Measurements from ENCODE around the gene ALB.

DNA sequence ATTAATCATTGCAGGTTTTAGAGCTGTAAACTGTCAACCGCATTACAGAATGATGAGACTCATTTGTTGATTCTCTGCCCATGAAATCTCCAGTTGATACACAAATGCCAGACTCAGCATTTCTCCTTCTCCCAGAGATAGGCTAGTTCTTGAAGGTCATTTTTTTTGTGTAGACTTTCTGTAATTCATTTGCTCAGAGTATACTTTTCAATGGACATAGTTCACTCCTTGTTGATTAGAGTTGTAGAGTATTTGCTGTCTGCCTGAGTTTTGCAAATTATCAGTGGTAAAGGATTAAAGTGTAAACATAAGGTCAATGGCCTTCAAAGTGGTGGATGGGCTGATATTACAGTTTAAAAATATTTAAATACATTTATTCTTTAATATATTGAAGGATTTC, 15.2 kb upstream of the ALB start:
- no peak for TF ChIP-seq POLR2AphosphoS5 (IDR thresholded peaks at IDR 0.05; ENCODE audit: low read depth, low read length)
- TF ChIP-seq, protein P1, sequence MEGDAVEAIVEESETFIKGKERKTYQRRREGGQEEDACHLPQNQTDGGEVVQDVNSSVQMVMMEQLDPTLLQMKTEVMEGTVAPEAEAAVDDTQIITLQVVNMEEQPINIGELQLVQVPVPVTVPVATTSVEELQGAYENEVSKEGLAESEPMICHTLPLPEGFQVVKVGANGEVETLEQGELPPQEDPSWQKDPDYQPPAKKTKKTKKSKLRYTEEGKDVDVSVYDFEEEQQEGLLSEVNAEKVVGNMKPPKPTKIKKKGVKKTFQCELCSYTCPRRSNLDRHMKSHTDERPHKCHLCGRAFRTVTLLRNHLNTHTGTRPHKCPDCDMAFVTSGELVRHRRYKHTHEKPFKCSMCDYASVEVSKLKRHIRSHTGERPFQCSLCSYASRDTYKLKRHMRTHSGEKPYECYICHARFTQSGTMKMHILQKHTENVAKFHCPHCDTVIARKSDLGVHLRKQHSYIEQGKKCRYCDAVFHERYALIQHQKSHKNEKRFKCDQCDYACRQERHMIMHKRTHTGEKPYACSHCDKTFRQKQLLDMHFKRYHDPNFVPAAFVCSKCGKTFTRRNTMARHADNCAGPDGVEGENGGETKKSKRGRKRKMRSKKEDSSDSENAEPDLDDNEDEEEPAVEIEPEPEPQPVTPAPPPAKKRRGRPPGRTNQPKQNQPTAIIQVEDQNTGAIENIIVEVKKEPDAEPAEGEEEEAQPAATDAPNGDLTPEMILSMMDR (IDR thresholded peaks at IDR 0.05) = no peak

Data from Panc1 (cell line).